K562 (cell line): Measurements from ENCODE around the gene ECI1. TPM values are rescaled to one million over a fixed set of nuclear protein-coding genes. Genes with fewer than 3 reads are reported as not detected.

Experiments
- ARNT ChIP-seq, 2 experiments: fragments of 450-650 bp; IDR thresholded peaks; 2 replicates each; pipeline ENCODE4 v1.6.1; 2016; ENCODE audit warnings: mild to moderate bottlenecking in 1 of 2
- CREBBP ChIP-seq: IDR thresholded peaks from one replicate; pipeline ENCODE4 v1.6.1; 2012; ENCODE audit warnings: low read depth, mild to moderate bottlenecking, control low read depth, inconsistent platforms, low read length
- KLF16 ChIP-seq: IDR thresholded peaks from 2 replicates; pipeline ENCODE4 v1.6.1; 2016; ENCODE audit warnings: antibody characterized with exemption
- MCM2 ChIP-seq: fragments of 450-650 bp; IDR thresholded peaks from 2 replicates; pipeline ENCODE4 v1.6.1; 2017; ENCODE audit warnings: low read depth, mild to moderate bottlenecking
- MCM5 ChIP-seq: fragments of 450-650 bp; IDR thresholded peaks from 2 replicates; pipeline ENCODE4 v1.6.1; 2016; ENCODE audit warnings: low read depth
- SMARCA5 ChIP-seq: fragments of 450-650 bp; IDR thresholded peaks from 2 replicates; pipeline ENCODE4 v1.6.1; 2016
- TAF1 ChIP-seq: IDR thresholded peaks from 2 replicates; pipeline ENCODE4 v1.6.1; 2011; ENCODE audit warnings: mild to moderate bottlenecking, low read length, moderate library complexity; ENCODE audit not compliant: insufficient read depth, control insufficient read depth, severe bottlenecking; ENCODE audit errors: extremely low read depth
- ZNF445 ChIP-seq: fragments of 250-450 bp; sonication (Bioruptor Pico); IDR thresholded peaks from 2 replicates; pipeline ENCODE4 v1.4.0; 2020; ENCODE audit warnings: low read depth, mild to moderate bottlenecking, moderate library complexity
- polyA plus RNA-seq, 8 experiments: library from polyadenylated mRNA; depleted of rRNA in 4 of 8; stranded (reverse) in 5 of 8; unstranded in 3 of 8; fragments of >200 nt; fragmentation: Nextera tagmentation in 2 of 8; fragmentation: Illumina TruSeq in 1 of 8; extraction: Ambion mirVana in 2 of 8; extraction: Trizol in 1 of 8; gene quantifications; 2 replicates each; pipeline versions ENCODE4 v1.2.1 to v1.2.3, GENCODE V29; 2011 to 2014; ENCODE audit warnings: inconsistent platforms in 1 of 8, missing spikeins in 1 of 8
- total RNA-seq, 7 experiments: library from RNA; depleted of rRNA in 6 of 7; stranded (reverse); fragments of >200 nt in 6 of 7; fragmentation: Illumina TruSeq in 2 of 7; extraction: Trizol in 2 of 7; gene quantifications; 2 replicates each; pipeline versions ENCODE4 v1.2.1 to v1.2.3, GENCODE V29; 2011 to 2021; ENCODE audit warnings: low replicate concordance in 1 of 7
- TF ChIP-seq, protein P1 (sequence below): fragments of 200-800 bp; sonication (Bioruptor generic); IDR thresholded peaks from 2 replicates; pipeline ENCODE4 v1.6.1; 2017; ENCODE audit warnings: missing genetic modification characterization, missing compliant biosample characterization
- TF ChIP-seq, protein P2 (sequence below): fragments of 250-450 bp; sonication (Bioruptor Pico); IDR thresholded peaks from 2 replicates; pipeline ENCODE4 v1.8.0; 2022; ENCODE audit warnings: inconsistent platforms
- TF ChIP-seq, protein P3 (sequence below): fragments of 250-450 bp; sonication (Bioruptor Pico); IDR thresholded peaks from 2 replicates; pipeline ENCODE4 v1.5.0; 2021
- TF ChIP-seq, protein P4 (sequence below): fragments of 450-650 bp; IDR thresholded peaks from 2 replicates; pipeline ENCODE4 v1.6.1; 2017; ENCODE audit warnings: antibody characterized with exemption, mild to moderate bottlenecking

The ECI1 gene
- total and polyA plus RNA-seq, 9 of the 15 experiments (the other 6 are each of a cell fraction or from before 2014, with no cell fraction given) = 4.7 to 189 (median 54.0) TPM

DNA sequence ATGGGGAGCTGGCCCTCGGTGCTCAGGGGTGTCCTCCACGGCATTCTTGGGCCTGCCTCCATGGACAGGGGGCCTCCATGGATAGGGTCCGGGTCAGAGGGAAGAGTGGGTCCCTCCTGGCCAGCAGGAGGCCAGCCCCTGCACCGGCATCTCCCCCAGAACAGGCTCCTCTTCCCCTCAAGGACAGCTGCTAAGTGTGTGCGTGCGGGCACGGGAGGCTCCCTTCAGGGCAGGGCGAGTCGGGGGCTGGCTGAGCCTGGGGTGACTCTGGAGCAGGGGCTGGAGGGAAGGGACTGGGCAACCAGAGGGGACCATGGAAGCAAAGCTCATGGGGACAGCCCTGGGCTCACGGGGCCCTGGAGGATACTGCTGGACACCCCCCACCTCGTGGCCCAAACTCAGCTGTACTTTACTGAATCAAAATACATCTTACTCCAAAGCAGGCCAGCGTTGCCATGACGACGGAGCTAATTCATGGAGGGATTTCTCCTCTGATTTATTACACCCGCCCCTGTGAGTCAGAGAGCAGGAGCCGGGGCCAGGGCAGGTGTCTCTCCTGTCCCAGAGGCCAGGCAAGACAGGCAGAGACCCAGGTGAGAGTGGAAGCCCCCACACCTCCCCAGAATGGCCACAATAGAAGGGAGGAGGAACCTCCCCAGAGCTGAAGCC is 57.1 kb downstream of the ECI1 start (continued):
- TF ChIP-seq TAF1 (no peak), CREBBP (no peak), ZNF445 (CRISPR knock-in tag) (no peak), KLF16 (no peak), MCM5 (no peak), ARNT (IDR thresholded peaks at IDR 0.05) (no peak), SMARCA5 (no peak), MCM2 (no peak)
- TF ChIP-seq, protein P1, sequence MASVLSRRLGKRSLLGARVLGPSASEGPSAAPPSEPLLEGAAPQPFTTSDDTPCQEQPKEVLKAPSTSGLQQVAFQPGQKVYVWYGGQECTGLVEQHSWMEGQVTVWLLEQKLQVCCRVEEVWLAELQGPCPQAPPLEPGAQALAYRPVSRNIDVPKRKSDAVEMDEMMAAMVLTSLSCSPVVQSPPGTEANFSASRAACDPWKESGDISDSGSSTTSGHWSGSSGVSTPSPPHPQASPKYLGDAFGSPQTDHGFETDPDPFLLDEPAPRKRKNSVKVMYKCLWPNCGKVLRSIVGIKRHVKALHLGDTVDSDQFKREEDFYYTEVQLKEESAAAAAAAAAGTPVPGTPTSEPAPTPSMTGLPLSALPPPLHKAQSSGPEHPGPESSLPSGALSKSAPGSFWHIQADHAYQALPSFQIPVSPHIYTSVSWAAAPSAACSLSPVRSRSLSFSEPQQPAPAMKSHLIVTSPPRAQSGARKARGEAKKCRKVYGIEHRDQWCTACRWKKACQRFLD (CRISPR knock-in tag) = no peak
- TF ChIP-seq, protein P2, sequence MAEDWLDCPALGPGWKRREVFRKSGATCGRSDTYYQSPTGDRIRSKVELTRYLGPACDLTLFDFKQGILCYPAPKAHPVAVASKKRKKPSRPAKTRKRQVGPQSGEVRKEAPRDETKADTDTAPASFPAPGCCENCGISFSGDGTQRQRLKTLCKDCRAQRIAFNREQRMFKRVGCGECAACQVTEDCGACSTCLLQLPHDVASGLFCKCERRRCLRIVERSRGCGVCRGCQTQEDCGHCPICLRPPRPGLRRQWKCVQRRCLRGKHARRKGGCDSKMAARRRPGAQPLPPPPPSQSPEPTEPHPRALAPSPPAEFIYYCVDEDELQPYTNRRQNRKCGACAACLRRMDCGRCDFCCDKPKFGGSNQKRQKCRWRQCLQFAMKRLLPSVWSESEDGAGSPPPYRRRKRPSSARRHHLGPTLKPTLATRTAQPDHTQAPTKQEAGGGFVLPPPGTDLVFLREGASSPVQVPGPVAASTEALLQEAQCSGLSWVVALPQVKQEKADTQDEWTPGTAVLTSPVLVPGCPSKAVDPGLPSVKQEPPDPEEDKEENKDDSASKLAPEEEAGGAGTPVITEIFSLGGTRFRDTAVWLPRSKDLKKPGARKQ (CRISPR knock-in tag) = no peak
- TF ChIP-seq, protein P3, sequence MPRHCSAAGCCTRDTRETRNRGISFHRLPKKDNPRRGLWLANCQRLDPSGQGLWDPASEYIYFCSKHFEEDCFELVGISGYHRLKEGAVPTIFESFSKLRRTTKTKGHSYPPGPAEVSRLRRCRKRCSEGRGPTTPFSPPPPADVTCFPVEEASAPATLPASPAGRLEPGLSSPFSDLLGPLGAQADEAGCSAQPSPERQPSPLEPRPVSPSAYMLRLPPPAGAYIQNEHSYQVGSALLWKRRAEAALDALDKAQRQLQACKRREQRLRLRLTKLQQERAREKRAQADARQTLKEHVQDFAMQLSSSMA (CRISPR knock-in tag) = no peak
- TF ChIP-seq, protein P4, sequence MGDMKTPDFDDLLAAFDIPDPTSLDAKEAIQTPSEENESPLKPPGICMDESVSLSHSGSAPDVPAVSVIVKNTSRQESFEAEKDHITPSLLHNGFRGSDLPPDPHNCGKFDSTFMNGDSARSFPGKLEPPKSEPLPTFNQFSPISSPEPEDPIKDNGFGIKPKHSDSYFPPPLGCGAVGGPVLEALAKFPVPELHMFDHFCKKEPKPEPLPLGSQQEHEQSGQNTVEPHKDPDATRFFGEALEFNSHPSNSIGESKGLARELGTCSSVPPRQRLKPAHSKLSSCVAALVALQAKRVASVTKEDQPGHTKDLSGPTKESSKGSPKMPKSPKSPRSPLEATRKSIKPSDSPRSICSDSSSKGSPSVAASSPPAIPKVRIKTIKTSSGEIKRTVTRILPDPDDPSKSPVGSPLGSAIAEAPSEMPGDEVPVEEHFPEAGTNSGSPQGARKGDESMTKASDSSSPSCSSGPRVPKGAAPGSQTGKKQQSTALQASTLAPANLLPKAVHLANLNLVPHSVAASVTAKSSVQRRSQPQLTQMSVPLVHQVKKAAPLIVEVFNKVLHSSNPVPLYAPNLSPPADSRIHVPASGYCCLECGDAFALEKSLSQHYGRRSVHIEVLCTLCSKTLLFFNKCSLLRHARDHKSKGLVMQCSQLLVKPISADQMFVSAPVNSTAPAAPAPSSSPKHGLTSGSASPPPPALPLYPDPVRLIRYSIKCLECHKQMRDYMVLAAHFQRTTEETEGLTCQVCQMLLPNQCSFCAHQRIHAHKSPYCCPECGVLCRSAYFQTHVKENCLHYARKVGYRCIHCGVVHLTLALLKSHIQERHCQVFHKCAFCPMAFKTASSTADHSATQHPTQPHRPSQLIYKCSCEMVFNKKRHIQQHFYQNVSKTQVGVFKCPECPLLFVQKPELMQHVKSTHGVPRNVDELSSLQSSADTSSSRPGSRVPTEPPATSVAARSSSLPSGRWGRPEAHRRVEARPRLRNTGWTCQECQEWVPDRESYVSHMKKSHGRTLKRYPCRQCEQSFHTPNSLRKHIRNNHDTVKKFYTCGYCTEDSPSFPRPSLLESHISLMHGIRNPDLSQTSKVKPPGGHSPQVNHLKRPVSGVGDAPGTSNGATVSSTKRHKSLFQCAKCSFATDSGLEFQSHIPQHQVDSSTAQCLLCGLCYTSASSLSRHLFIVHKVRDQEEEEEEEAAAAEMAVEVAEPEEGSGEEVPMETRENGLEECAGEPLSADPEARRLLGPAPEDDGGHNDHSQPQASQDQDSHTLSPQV = no peak
